K562 (cell line): Measurements from ENCODE around the gene EPC2. TPM values are rescaled to one million over a fixed set of nuclear protein-coding genes. Genes with fewer than 3 reads are reported as not detected.

Experiments used
- ATAC-seq: fragments of 200-7000 bp; cut with Tn5 transposase; 3 replicates; pipeline ENCODE4 v1.9.1; 2020; ENCODE audit warnings: moderate library complexity
- BruUV-seq: library from RNA; stranded (reverse); fragments of 400-500 nt; replicated peaks from 2 replicates; lab custom pipeline; 2021; lab: Mats Ljungman, UMichigan
- CTCF ChIA-PET: fragments of 300-600 bp; formaldehyde crosslinking; extraction: SDS; loops from one replicate; lab custom pipeline; 2021; ENCODE audit warnings: low intra/inter-chr PET ratio; lab: Yijun Ruan, JAX
- POLR2A ChIA-PET: fragments of 300-600, 350-650 bp; sonication (Branson Sonifier 250); formaldehyde crosslinking; extraction: SDS; loops from one replicate; lab custom pipeline; 2021; ENCODE audit warnings: antibody characterized with exemption, inconsistent platforms; lab: Yijun Ruan, JAX
- DNase-seq, 4 experiments: peaks; one replicate each; pipeline versions ENCODE4 v3.0.0 to v3.0.0-alpha.2; 2011 to 2018; ENCODE audit warnings: low spot score in 3 of 4, mixed read lengths in 3 of 4; ENCODE audit errors: extremely low read depth in 1 of 4
- FAIRE-seq: peaks from 2 replicates; lab custom pipeline; 2011; peaks lifted over from hg19 to GRCh38; lab: Jason Lieb, UNC
- H2AFZ ChIP-seq: 2 replicates; pipeline ENCODE4 v1.6.0; 2011; ENCODE audit warnings: low read depth, low read length, control low read depth, inconsistent platforms
- H3K27ac ChIP-seq: fragments of 200-600 bp; 3 replicates; pipeline ENCODE4 v1.8.0; 2011; ENCODE audit warnings: low read depth, mild to moderate bottlenecking, control low read depth, inconsistent platforms, low read length, moderate library complexity, mixed read lengths; ENCODE audit errors: extremely low read depth
- H3K27me3 ChIP-seq, 2 experiments: fragments of 300-600 bp in 1 of 2; 2 replicates in 1 of 2; 3 replicates in 1 of 2; pipeline versions ENCODE4 v1.6.0 to v1.8.0; 2011; ENCODE audit warnings: inconsistent platforms in 2 of 2, low read length in 2 of 2, mild to moderate bottlenecking in 1 of 2, mixed read lengths in 1 of 2, moderate library complexity in 1 of 2; ENCODE audit not compliant: control insufficient read depth in 2 of 2, insufficient read depth in 2 of 2
- H3K36me3 ChIP-seq: fragments of 300-600 bp; 3 replicates; pipeline ENCODE4 v1.8.0; 2011; ENCODE audit warnings: mild to moderate bottlenecking, low read length, inconsistent platforms; ENCODE audit not compliant: control insufficient read depth, insufficient read depth
- H3K4me1 ChIP-seq, 2 experiments: fragments of 200-600 bp in 1 of 2; replicated peaks in 1 of 2; 2 replicates in 1 of 2; 3 replicates in 1 of 2; pipeline versions ENCODE4 v1.5.1 to v1.8.0; 2011; ENCODE audit warnings: inconsistent platforms in 2 of 2, low read length in 2 of 2, mild to moderate bottlenecking in 1 of 2, mixed read lengths in 1 of 2, moderate library complexity in 1 of 2; ENCODE audit not compliant: control insufficient read depth in 2 of 2, insufficient read depth in 2 of 2
- H3K4me2 ChIP-seq: 2 replicates; pipeline ENCODE4 v1.6.1; 2011; ENCODE audit warnings: low read length, control low read depth, inconsistent platforms, mixed read lengths; ENCODE audit not compliant: insufficient read depth
- H3K4me3 ChIP-seq: fragments of 200-600 bp; sonication (generic), shearing (Covaris generic); 2 replicates; pipeline ENCODE4 v1.5.1; 2016; ENCODE audit warnings: control low read depth, inconsistent platforms
- H3K79me2 ChIP-seq: fragments of 200-600 bp; 3 replicates; pipeline ENCODE4 v1.8.0; 2011; ENCODE audit warnings: low read length, inconsistent platforms; ENCODE audit not compliant: control insufficient read depth, insufficient read depth
- H3K9ac ChIP-seq, 2 experiments: 2 replicates each; pipeline versions ENCODE4 v1.6.0 to v1.6.1; 2011; ENCODE audit warnings: low read depth in 2 of 2, low read length in 2 of 2, control low read depth in 1 of 2, inconsistent platforms in 1 of 2, mild to moderate bottlenecking in 1 of 2, mixed read lengths in 1 of 2; ENCODE audit not compliant: insufficient read depth in 1 of 2
- H3K9me1 ChIP-seq: one replicate; pipeline ENCODE4 v1.6.0; 2011; ENCODE audit warnings: inconsistent platforms, mild to moderate bottlenecking, low read length, moderate library complexity; ENCODE audit not compliant: control insufficient read depth, insufficient read depth
- H3K9me3 ChIP-seq: replicated peaks from 2 replicates; pipeline ENCODE4 v1.5.1; 2011; ENCODE audit warnings: low read depth, low read length, inconsistent platforms; ENCODE audit not compliant: control insufficient read depth, insufficient read depth
- H4K20me1 ChIP-seq: replicated peaks from 2 replicates; pipeline ENCODE4 v1.6.1; 2011; ENCODE audit warnings: low read length, inconsistent platforms, mixed read lengths; ENCODE audit not compliant: control insufficient read depth, insufficient read depth
- AFF1 ChIP-seq, 2 experiments: fragments of 450-650 bp; IDR thresholded peaks; 2 replicates each; pipeline ENCODE4 v1.6.1; 2018; ENCODE audit warnings: mild to moderate bottlenecking in 2 of 2, low read depth in 1 of 2; ENCODE audit not compliant: partially characterized antibody in 2 of 2
- ARID3B ChIP-seq: fragments of 250-450 bp; sonication (Bioruptor Pico); IDR thresholded peaks from 2 replicates; pipeline ENCODE4 v1.4.0; 2020; ENCODE audit warnings: borderline replicate concordance
- CGGBP1 ChIP-seq: fragments of 250-450 bp; sonication (Bioruptor Pico); IDR thresholded peaks from 2 replicates; pipeline ENCODE4 v1.9.0; 2021; ENCODE audit warnings: mild to moderate bottlenecking
- ETS2 ChIP-seq: IDR thresholded peaks from 2 replicates; pipeline ENCODE4 v1.6.1; 2016; ENCODE audit warnings: borderline replicate concordance, missing genetic modification characterization, mild to moderate bottlenecking, moderate library complexity, missing compliant biosample characterization; ENCODE audit not compliant: poor library complexity, severe bottlenecking
- GATA2 ChIP-seq: sonication (generic); formaldehyde crosslinking; IDR thresholded peaks from 2 replicates; pipeline ENCODE4 v1.4.0; 2020; ENCODE audit warnings: mild to moderate bottlenecking, missing genetic modification reagents
- NCOA1 ChIP-seq: fragments of 450-650 bp; IDR thresholded peaks from 2 replicates; pipeline ENCODE4 v1.6.1; 2016; ENCODE audit warnings: low read depth
- NCOA2 ChIP-seq, 2 experiments: fragments of 450-650 bp; IDR thresholded peaks; 2 replicates each; pipeline ENCODE4 v1.6.1; 2018; ENCODE audit warnings: mild to moderate bottlenecking in 2 of 2, moderate library complexity in 1 of 2; ENCODE audit not compliant: partially characterized antibody in 2 of 2
- NCOA4 ChIP-seq: fragments of 450-650 bp; IDR thresholded peaks from 2 replicates; pipeline ENCODE4 v1.6.1; 2018; ENCODE audit warnings: mild to moderate bottlenecking; ENCODE audit not compliant: partially characterized antibody
- RBBP5 ChIP-seq: fragments of 200-600 bp; sonication (generic); IDR thresholded peaks from 2 replicates; pipeline ENCODE4 v1.6.1; 2012; ENCODE audit warnings: borderline replicate concordance, mild to moderate bottlenecking, low read length, control low read depth, inconsistent platforms; ENCODE audit not compliant: insufficient read depth, poor library complexity, severe bottlenecking
- SMAD4 ChIP-seq: fragments of 250-450 bp; sonication (Bioruptor Pico); conservative IDR thresholded peaks from 2 replicates; pipeline ENCODE4 v1.8.0; 2021; ENCODE audit warnings: inconsistent platforms, mild to moderate bottlenecking, moderate library complexity
- SMARCA5 ChIP-seq: fragments of 450-650 bp; IDR thresholded peaks from 2 replicates; pipeline ENCODE4 v1.6.1; 2016
- ZNF280A ChIP-seq: fragments of 450-650 bp; IDR thresholded peaks from 2 replicates; pipeline ENCODE4 v1.6.1; 2018; ENCODE audit warnings: mild to moderate bottlenecking, low read depth; ENCODE audit not compliant: partially characterized antibody
- WGBS: fragments of 100-300 bp; shearing (Covaris generic); methylation state at CpG from one replicate; pipeline ENCODE4 v1.1.6; 2016; ENCODE audit warnings: low coverage, mixed read lengths; ENCODE audit not compliant: insufficient coverage; ENCODE audit errors: missing lambda C conversion rate; 5-methylcytosine and 5-hydroxymethylcytosine counted together
- in situ Hi-C: fragments of 300-500 bp; cut with MboI; formaldehyde crosslinking; loops from 4 replicates; pipeline ENCODE4 v1.15.0; 2018; ENCODE audit warnings: inconsistent platforms, mixed read lengths
- intact Hi-C: fragments of 100-400 bp; cut with micrococcal nuclease; formaldehyde crosslinking; loops from 2 replicates; pipeline ENCODE4 v1.14.2; 2022
- polyA plus RNA-seq, 8 experiments: library from polyadenylated mRNA; depleted of rRNA in 4 of 8; stranded (reverse) in 5 of 8; unstranded in 3 of 8; fragments of >200 nt; fragmentation: Nextera tagmentation in 2 of 8; fragmentation: Illumina TruSeq in 1 of 8; extraction: Ambion mirVana in 2 of 8; extraction: Trizol in 1 of 8; gene quantifications; 2 replicates each; pipeline versions ENCODE4 v1.2.1 to v1.2.3, GENCODE V29; 2011 to 2014; ENCODE audit warnings: inconsistent platforms in 1 of 8, missing spikeins in 1 of 8
- total RNA-seq, 7 experiments: library from RNA; depleted of rRNA in 6 of 7; stranded (reverse); fragments of >200 nt in 6 of 7; fragmentation: Illumina TruSeq in 2 of 7; extraction: Trizol in 2 of 7; gene quantifications; 2 replicates each; pipeline versions ENCODE4 v1.2.1 to v1.2.3, GENCODE V29; 2011 to 2021; ENCODE audit warnings: low replicate concordance in 1 of 7

EPC2 gene
- total and polyA plus RNA-seq, 9 of the 15 experiments (the other 6 are each of a cell fraction or from before 2014, with no cell fraction given): 7.0 to 35.8 (median 29.1) TPM

GRCh38 chr2:148829618-148830017 lies 185.1 kb downstream of the EPC2 start:
- Histone ChIP-seq H4K20me1 (no peaks in the 10 kb centered on the region), H3K27me3 (peaks cover 0 to 8% of the 10 kb centered on the region in 2 experiments; a peak in 2 of 5 replicates), H3K4me2 (no peak overlapping the region), H3K79me2 (no peaks in the 10 kb centered on the region), H3K9ac (no peak overlapping the region), H3K27ac (no peak overlapping the region), H3K4me1 (no peaks in the 10 kb centered on the region), H2AFZ (no peak overlapping the region), H3K36me3 (no peaks in the 10 kb centered on the region), H3K9me3 (no peaks in the 10 kb centered on the region), H3K4me3 (no peak overlapping the region), H3K9me1 (no peaks in the 10 kb centered on the region)
- intact Hi-C loops (no loop called here), in situ Hi-C loops (no loop called here)
- peak; percentile 74 for ATAC-seq
- no peak for DNase-seq
- WGBS: 0% methylated on average over 3 of the region's 3 CpGs
- no peak for FAIRE-seq
- BruUV-seq: no TSS peak
- ChIA-PET CTCF (no interaction called here), POLR2A (no interaction called here)
- TF ChIP-seq NCOA4: no peak
- no peak for TF ChIP-seq NCOA1
- TF ChIP-seq SMAD4 (CRISPR knock-in tag): no peak
- TF ChIP-seq ETS2 (tag): no peak
- no peak for TF ChIP-seq CGGBP1
- TF ChIP-seq RBBP5: no peak
- no peak for TF ChIP-seq SMARCA5
- no peak for TF ChIP-seq NCOA2 (IDR thresholded peaks at IDR 0.05; ENCODE audit: partially characterized antibody in 2 of 2)
- no peak for TF ChIP-seq ARID3B (CRISPR knock-in tag)
- TF ChIP-seq AFF1 (IDR thresholded peaks at IDR 0.05; ENCODE audit: low read depth in 1 of 2, partially characterized antibody in 2 of 2): no peak
- TF ChIP-seq ZNF280A: no peak
- TF ChIP-seq GATA2: no peak
